ENCODE measurements around the gene TNFRSF1A.

GRCh38 chr12:6335451-6336078, 6.3 kb downstream of the TNFRSF1A start:
- TF ChIP-seq, protein P1, sequence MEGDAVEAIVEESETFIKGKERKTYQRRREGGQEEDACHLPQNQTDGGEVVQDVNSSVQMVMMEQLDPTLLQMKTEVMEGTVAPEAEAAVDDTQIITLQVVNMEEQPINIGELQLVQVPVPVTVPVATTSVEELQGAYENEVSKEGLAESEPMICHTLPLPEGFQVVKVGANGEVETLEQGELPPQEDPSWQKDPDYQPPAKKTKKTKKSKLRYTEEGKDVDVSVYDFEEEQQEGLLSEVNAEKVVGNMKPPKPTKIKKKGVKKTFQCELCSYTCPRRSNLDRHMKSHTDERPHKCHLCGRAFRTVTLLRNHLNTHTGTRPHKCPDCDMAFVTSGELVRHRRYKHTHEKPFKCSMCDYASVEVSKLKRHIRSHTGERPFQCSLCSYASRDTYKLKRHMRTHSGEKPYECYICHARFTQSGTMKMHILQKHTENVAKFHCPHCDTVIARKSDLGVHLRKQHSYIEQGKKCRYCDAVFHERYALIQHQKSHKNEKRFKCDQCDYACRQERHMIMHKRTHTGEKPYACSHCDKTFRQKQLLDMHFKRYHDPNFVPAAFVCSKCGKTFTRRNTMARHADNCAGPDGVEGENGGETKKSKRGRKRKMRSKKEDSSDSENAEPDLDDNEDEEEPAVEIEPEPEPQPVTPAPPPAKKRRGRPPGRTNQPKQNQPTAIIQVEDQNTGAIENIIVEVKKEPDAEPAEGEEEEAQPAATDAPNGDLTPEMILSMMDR (IDR thresholded peaks at IDR 0.05): peak; percentile 24 to 63 (median 56)
- TF ChIP-seq POLR2A (IDR thresholded peaks at IDR 0.05): peak in 1 of 4 donors; percentile 49

Measured in esophagus squamous epithelium (tissue), 4 donors.